Measurements from ENCODE around the gene MAPK1. TPM values are rescaled to one million over a fixed set of nuclear protein-coding genes. Genes with fewer than 3 reads are reported as not detected.
"Not testable (repeated sequence)": the region's sequence is repeated elsewhere in the genome, so short reads cannot be mapped to it uniquely, and the experiment has no call there.

Gene MAPK1
- total RNA-seq, 2 donors from 2014 or later, result 39.7 to 42.6 TPM

DNA sequence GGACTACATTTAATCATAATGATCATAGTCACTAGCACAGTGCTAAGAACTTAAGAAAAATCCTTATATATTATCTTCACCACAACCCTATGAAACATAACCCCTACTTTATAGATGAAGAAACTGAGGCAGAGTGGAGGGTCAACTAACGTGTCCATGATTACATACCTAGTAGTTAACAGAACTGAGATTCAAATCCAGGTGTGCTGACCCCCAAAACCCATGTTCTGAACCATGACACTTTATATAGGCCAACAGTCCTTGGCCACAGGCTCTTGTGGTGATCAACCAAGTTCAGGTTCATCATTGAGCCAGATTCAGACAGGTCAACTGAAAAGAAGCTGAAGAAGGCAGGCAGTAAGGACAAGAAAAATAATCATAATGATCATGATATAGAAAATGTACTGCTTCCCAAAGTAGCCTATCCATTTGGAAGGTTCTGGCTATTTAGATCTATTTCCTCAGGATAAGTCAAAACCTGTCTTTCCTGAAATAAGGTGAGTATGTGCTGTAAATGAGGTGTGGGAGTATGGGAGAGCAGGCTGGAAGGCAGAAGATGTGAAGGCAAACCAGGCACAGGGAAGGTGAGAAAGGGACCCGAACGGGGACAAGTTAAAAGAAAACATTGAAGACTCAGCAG lies 39.7 kb downstream of the MAPK1 start:
- no peak for DNase-seq (ENCODE audit: low spot score)
- TF ChIP-seq, protein P1, sequence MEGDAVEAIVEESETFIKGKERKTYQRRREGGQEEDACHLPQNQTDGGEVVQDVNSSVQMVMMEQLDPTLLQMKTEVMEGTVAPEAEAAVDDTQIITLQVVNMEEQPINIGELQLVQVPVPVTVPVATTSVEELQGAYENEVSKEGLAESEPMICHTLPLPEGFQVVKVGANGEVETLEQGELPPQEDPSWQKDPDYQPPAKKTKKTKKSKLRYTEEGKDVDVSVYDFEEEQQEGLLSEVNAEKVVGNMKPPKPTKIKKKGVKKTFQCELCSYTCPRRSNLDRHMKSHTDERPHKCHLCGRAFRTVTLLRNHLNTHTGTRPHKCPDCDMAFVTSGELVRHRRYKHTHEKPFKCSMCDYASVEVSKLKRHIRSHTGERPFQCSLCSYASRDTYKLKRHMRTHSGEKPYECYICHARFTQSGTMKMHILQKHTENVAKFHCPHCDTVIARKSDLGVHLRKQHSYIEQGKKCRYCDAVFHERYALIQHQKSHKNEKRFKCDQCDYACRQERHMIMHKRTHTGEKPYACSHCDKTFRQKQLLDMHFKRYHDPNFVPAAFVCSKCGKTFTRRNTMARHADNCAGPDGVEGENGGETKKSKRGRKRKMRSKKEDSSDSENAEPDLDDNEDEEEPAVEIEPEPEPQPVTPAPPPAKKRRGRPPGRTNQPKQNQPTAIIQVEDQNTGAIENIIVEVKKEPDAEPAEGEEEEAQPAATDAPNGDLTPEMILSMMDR (IDR thresholded peaks at IDR 0.05), result no peak
- no peak overlapping the region for H3K27ac ChIP-seq

DNA sequence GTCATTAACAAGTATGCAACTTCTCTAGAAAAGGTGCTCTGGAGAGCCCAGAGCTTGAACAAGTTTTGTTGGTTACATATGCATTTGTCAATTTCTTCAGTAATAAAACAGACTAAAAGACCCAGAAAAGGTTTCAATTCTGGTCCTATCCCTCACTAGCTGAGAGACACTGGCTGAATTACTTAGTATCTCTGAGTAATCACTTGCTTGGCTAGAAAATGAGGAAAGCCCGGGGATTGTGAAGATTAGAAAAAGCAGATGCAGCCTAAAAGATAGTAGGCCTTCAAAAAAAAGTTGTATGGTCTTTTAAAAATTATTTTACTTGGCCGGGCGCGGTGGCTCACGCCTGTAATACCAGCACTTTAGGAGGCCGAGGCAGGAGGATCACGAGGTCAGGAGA lies 41.2 kb downstream of the MAPK1 start:
- no peak for DNase-seq (ENCODE audit: low spot score)
- no peaks in the 10 kb centered on the region for H3K9me3 ChIP-seq
- no peak overlapping the region for H3K4me3 ChIP-seq
- TF ChIP-seq, protein P1 (IDR thresholded peaks at IDR 0.05), result no peak
- peaks cover 2 to 67% of the 10 kb centered on the region in 2 donors for H3K4me1 ChIP-seq
- H3K27ac ChIP-seq, result no peak overlapping the region
- H3K27me3 ChIP-seq, result no peaks in the 10 kb centered on the region
- H3K36me3 ChIP-seq, result no peaks in the 10 kb centered on the region

More for the DNA sequence above, 39.7 kb downstream of the MAPK1 start:
- Histone ChIP-seq H3K27me3 (no peaks in the 10 kb centered on the region), H3K4me1 (peaks cover 2 to 73% of the 10 kb centered on the region in 2 donors), H3K4me3 (no peak overlapping the region), H3K36me3 (no peaks in the 10 kb centered on the region), H3K9me3 (no peaks in the 10 kb centered on the region)

DNA sequence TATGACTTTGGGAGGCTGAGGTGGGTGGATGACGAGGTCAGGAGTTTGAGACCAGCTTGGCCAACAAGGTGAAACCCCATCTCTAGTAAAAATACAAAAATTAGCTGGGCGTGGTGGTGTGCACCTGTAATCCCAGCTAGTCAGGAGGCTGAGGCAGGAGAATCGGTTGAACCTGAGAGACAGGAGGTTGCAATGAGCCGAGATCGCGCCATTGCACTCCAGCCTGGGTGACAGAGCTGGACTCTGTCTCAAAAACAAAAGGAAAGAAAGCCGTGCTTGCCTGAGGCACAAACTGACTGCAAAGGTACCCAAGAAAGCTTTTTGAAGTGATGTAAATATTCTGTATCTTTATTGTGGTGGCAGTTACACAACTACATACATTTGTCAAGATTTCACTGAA lies 42.5 kb downstream of the MAPK1 start:
- not testable (repeated sequence) for H3K27me3 ChIP-seq; DNase-seq (ENCODE audit: low spot score); H3K27ac ChIP-seq; H3K36me3 ChIP-seq; H3K9me3 ChIP-seq; H3K4me3 ChIP-seq
- peaks cover 2 to 63% of the 10 kb centered on the region in 2 donors for H3K4me1 ChIP-seq

DNA sequence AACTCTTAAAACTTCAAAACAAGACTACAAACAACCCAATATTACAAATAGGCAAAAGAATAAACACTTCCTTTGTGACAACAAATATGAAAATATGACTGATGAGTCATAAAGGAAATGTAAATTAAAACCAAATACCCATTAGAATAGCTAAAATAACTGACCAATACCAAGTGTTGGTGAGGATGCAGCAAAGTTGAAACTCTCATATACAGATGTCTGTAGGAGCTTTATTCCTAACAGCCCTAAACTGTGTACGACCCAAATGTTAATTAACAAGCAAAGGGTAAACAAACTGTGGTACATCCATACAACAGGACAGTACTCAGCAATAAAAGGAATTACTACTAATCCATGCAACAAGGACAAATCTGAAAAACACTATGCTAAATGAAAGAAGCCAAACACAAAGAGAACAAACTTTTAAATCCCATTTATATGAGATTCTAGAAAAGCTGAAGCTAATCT lies 43.0 kb downstream of the MAPK1 start:
- H3K4me3 ChIP-seq, result no peak overlapping the region
- H3K27ac ChIP-seq, result no peak overlapping the region
- H3K4me1 ChIP-seq, result peaks cover 2 to 65% of the 10 kb centered on the region in 2 donors
- TF ChIP-seq, protein P1 (IDR thresholded peaks at IDR 0.05), result no peak
- no peaks in the 10 kb centered on the region for H3K27me3 ChIP-seq
- DNase-seq (ENCODE audit: low spot score), result no peak
- H3K9me3 ChIP-seq, result no peaks in the 10 kb centered on the region
- no peaks in the 10 kb centered on the region for H3K36me3 ChIP-seq

DNA sequence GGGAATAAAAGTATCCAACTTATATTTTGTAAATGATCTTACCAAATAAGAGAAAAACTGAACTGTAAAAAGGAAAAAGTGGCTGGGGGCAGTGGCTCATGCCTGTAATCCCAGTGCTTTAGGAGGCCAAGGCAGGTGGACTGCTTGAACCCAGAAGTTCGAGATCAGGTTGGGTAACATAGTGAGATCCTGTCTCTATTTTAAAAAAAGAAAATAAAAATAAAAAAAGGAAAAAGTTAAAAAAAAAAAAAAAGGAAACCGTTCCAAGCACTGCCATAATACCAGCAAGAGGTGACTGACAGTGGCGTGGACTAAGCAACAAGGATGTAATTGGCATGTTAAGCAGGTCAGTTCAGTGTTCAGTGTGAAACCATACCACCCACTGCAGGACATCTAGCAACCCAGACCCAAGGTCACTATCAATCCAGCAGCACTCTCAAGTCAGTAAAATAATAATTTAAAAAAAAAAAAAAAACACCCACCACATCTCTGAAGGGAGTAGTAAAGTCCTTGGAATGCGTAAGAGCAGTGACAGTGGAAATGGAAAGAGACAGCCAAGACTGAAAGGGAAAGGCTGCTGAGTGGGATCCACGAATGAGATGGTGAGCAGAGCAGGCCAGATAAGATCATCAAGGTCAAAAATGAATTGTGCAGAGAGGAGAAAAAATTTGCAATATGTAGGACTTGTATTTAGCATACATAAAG lies 43.6 kb downstream of the MAPK1 start:
- no peak for DNase-seq (ENCODE audit: low spot score)
- TF ChIP-seq, protein P1 (IDR thresholded peaks at IDR 0.05), result no peak
- Histone ChIP-seq H3K9me3 (no peaks in the 10 kb centered on the region), H3K27ac (peak overlapping the region in 1 of 2 donors; percentile 24), H3K27me3 (no peaks in the 10 kb centered on the region), H3K36me3 (no peaks in the 10 kb centered on the region), H3K4me1 (peaks cover 2 to 71% of the 10 kb centered on the region in 2 donors), H3K4me3 (no peak overlapping the region)

DNA sequence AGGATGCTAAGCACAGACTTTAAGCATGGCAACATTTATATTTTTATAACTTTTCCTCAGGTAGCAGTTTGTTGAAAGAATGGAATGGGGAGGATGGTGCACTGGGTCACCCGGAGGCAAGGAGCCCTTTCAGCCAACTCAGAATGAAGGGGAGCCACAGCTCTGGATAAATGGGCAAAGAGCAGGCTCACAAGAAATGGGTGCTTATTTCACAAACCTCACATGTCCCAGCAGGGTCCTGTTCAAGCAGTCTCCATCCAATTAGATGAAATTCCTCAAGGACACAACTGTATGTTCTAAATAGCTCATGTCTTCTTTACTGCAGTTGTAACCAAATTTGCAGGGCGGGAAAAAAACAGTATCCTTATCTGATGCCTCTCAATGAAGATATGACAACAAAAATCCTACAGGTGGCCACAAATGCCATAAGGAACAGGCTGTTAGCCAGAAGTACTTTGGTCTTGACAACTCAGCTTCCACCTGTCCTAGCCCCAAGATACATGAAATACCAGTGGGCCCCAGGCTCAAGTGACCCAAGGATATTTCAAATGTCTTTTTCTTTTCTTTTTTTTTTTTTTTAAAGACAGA lies 48.2 kb downstream of the MAPK1 start:
- Histone ChIP-seq H3K4me1 (peaks cover 0 to 77% of the 10 kb centered on the region in 2 donors), H3K4me3 (no peak overlapping the region), H3K9me3 (no peaks in the 10 kb centered on the region), H3K27ac (no peak overlapping the region), H3K27me3 (no peaks in the 10 kb centered on the region), H3K36me3 (no peaks in the 10 kb centered on the region)
- TF ChIP-seq, protein P1 (IDR thresholded peaks at IDR 0.05), result no peak
- DNase-seq (ENCODE audit: low spot score), result no peak
